GM23248 (cell line): Measurements from ENCODE around the gene APOBEC3G. TPM values are rescaled to one million over a fixed set of nuclear protein-coding genes. Genes with fewer than 3 reads are reported as not detected.
A peak's percentile ranks its signal among the peaks of the same experiment; 100 is the strongest.
"Not testable (repeated sequence)": the region's sequence is repeated elsewhere in the genome, so short reads cannot be mapped to it uniquely, and the experiment has no call there.

Experiments used
- DNase-seq: peaks from one replicate; pipeline ENCODE4 v3.0.0-alpha.2; 2015
- H2AFZ ChIP-seq: fragments of 200-600 bp; sonication (generic); 2 replicates; pipeline ENCODE4 v1.6.1; 2016; ENCODE audit warnings: antibody characterized with exemption
- H3F3A ChIP-seq: fragments of 200-600 bp; sonication (generic); 2 replicates; pipeline ENCODE4 v1.6.1; 2016; ENCODE audit warnings: mild to moderate bottlenecking, antibody characterized with exemption, mixed run types; ENCODE audit not compliant: insufficient read depth
- H3K27ac ChIP-seq: fragments of 200-600 bp; sonication (generic); 2 replicates; pipeline ENCODE4 v1.5.1; 2016; ENCODE audit warnings: mild to moderate bottlenecking
- H3K27me3 ChIP-seq: fragments of 200-600 bp; sonication (generic); replicated peaks from 2 replicates; pipeline ENCODE4 v1.6.1; 2016; ENCODE audit warnings: mild to moderate bottlenecking; ENCODE audit not compliant: insufficient read depth
- H3K36me3 ChIP-seq: fragments of 200-600 bp; sonication (generic); 2 replicates; pipeline ENCODE4 v1.6.1; 2016; ENCODE audit warnings: low read depth, mild to moderate bottlenecking
- H3K4me1 ChIP-seq: fragments of 200-600 bp; sonication (generic); 2 replicates; pipeline ENCODE4 v1.6.1; 2016; ENCODE audit warnings: mild to moderate bottlenecking; ENCODE audit not compliant: insufficient read depth
- H3K4me2 ChIP-seq: fragments of 200-600 bp; sonication (generic); one replicate; pipeline ENCODE4 v1.6.1; 2016; ENCODE audit warnings: mild to moderate bottlenecking; ENCODE audit not compliant: unreplicated experiment
- H3K4me3 ChIP-seq: fragments of 200-600 bp; sonication (generic); 2 replicates; pipeline ENCODE4 v1.5.1; 2016; ENCODE audit warnings: mild to moderate bottlenecking
- H3K79me2 ChIP-seq: fragments of 200-600 bp; sonication (generic); 2 replicates; pipeline ENCODE4 v1.6.1; 2016; ENCODE audit warnings: mild to moderate bottlenecking; ENCODE audit not compliant: insufficient read depth
- H3K9ac ChIP-seq: fragments of 200-600 bp; sonication (generic); 2 replicates; pipeline ENCODE4 v1.6.1; 2016; ENCODE audit warnings: mild to moderate bottlenecking
- H3K9me2 ChIP-seq: fragments of 200-600 bp; sonication (generic); 2 replicates; pipeline ENCODE4 v1.6.1; 2016; ENCODE audit warnings: mixed run types, mild to moderate bottlenecking, moderate library complexity; ENCODE audit not compliant: insufficient read depth
- H3K9me3 ChIP-seq: fragments of 200-600 bp; sonication (generic); one replicate; pipeline ENCODE4 v1.6.1; 2017; ENCODE audit warnings: low read depth
- H4K20me1 ChIP-seq: fragments of 200-600 bp; sonication (generic); 2 replicates; pipeline ENCODE4 v1.6.0; 2016; ENCODE audit not compliant: insufficient read depth
- EZH2 ChIP-seq: fragments of 200-600 bp; sonication (generic); IDR thresholded peaks from 2 replicates; pipeline ENCODE4 v1.6.1; 2018; ENCODE audit warnings: antibody characterized with exemption, mild to moderate bottlenecking; ENCODE audit not compliant: insufficient read depth, poor library complexity, severe bottlenecking
- EZH2phosphoT487 ChIP-seq: fragments of 200-600 bp; sonication (generic); IDR thresholded peaks from 2 replicates; pipeline ENCODE4 v1.6.1; 2018; ENCODE audit warnings: antibody characterized with exemption, moderate library complexity, mild to moderate bottlenecking, low read depth; ENCODE audit not compliant: insufficient read depth
- WGBS, 2 experiments: methylation state at CpG; one replicate each; pipeline ENCODE4 v1.1.6; 2015 to 2017; ENCODE audit warnings: low lambda C conversion rate in 2 of 2, low coverage in 1 of 2; ENCODE audit errors: missing lambda C conversion rate in 2 of 2; 5-methylcytosine and 5-hydroxymethylcytosine counted together
- in situ Hi-C: fragments of 300-500 bp; cut with MboI; formaldehyde crosslinking; loops from 2 replicates; pipeline ENCODE4 v1.15.0; 2020
- polyA plus RNA-seq: library from polyadenylated mRNA; unstranded; fragments of >200 nt; fragmentation: Nextera tagmentation; extraction: Ambion mirVana; gene quantifications from 2 replicates; pipeline ENCODE4 v1.2.1, GENCODE V29; 2016
- total RNA-seq: library from RNA; depleted of rRNA; stranded (reverse); fragments of >200 nt; shearing (Covaris generic); gene quantifications from 2 replicates; pipeline ENCODE4 v1.2.3, GENCODE V29; 2014

APOBEC3G gene
- total and polyA plus RNA-seq, 2 experiments from 2014 or later: 5.2 to 7.5 TPM

- TF ChIP-seq EZH2: no peak
- no peak for TF ChIP-seq EZH2phosphoT487
- Histone ChIP-seq H3K4me2 (no peak overlapping the region), H3K4me1 (no peaks in the 10 kb centered on the region), H3K79me2 (no peaks in the 10 kb centered on the region), H3K27me3 (no peaks in the 10 kb centered on the region), H3K9me3 (no peaks in the 10 kb centered on the region), H3F3A (no peaks in the 10 kb centered on the region), H3K36me3 (no peaks in the 10 kb centered on the region), H3K9me2 (no peaks in the 10 kb centered on the region), H4K20me1 (no peaks in the 10 kb centered on the region), H3K4me3 (no peak overlapping the region), H3K9ac (no peak overlapping the region), H3K27ac (no peak overlapping the region), H2AFZ (no peak overlapping the region)
- no peak for DNase-seq
- in situ Hi-C loops: no loop called here
- WGBS, 2 experiments: 93 to 96% methylated on average over 14 of the region's 14 CpGs
Measured at GRCh38 chr22:39030705-39031104, 46.4 kb upstream of the APOBEC3G start.

- H3K4me3 ChIP-seq, H3K79me2 ChIP-seq, H2AFZ ChIP-seq, DNase-seq, H3K9me3 ChIP-seq, H3K27ac ChIP-seq, H3K4me2 ChIP-seq, H3K9ac ChIP-seq, H3K36me3 ChIP-seq, H3K9me2 ChIP-seq, H4K20me1 ChIP-seq, H3K27me3 ChIP-seq, in situ Hi-C loops, H3F3A ChIP-seq, H3K4me1 ChIP-seq: not testable (repeated sequence)
- WGBS, 2 experiments: 51 to 59% methylated on average over 9 to 17 of the region's 18 CpGs
Measured at GRCh38 chr22:39031434-39032295, 45.4 kb upstream of the APOBEC3G start.

GRCh38 chr22:39037071-39037470, 40.0 kb upstream of the APOBEC3G start:
- H3K79me2 ChIP-seq, H3K27me3 ChIP-seq, H3K36me3 ChIP-seq, H3K4me3 ChIP-seq, H3K4me1 ChIP-seq, DNase-seq, H3K27ac ChIP-seq, H2AFZ ChIP-seq, H3K9ac ChIP-seq, H4K20me1 ChIP-seq, H3K4me2 ChIP-seq, H3K9me2 ChIP-seq, H3K9me3 ChIP-seq, H3F3A ChIP-seq, in situ Hi-C loops: not testable (repeated sequence)
- 51 to 52% methylated on average over 2 of the region's 2 CpGs for WGBS, 2 experiments

GRCh38 chr22:39039306-39040126, 37.6 kb upstream of the APOBEC3G start:
- Histone ChIP-seq H3K27ac (no peak overlapping the region), H3K4me2 (peak overlapping the region; percentile 94), H3K4me1 (0 out of 2 replicates have a peak, but pooled peaks cover 5% of the 10 kb centered on the region), H3K36me3 (no peaks in the 10 kb centered on the region), H3K4me3 (peak overlapping the region; percentile 87; the same call in 1 of the 2 replicates), H3F3A (no peaks in the 10 kb centered on the region), H3K79me2 (no peaks in the 10 kb centered on the region), H3K9me3 (no peaks in the 10 kb centered on the region), H3K9ac (peak overlapping the region; percentile 84; the same call in 1 of the 2 replicates), H2AFZ (peak overlapping the region; percentile 94), H3K9me2 (no peaks in the 10 kb centered on the region), H3K27me3 (no peaks in the 10 kb centered on the region), H4K20me1 (no peaks in the 10 kb centered on the region)
- TF ChIP-seq EZH2phosphoT487 (no peak), EZH2 (no peak)
- 95% methylated on average over 19 of the region's 19 CpGs for WGBS, 2 experiments
- DNase-seq: no peak
- in situ Hi-C loops: no loop called here

- H3K79me2 ChIP-seq, H3K36me3 ChIP-seq, H3K9me3 ChIP-seq, H3K9me2 ChIP-seq, H3F3A ChIP-seq, H3K4me1 ChIP-seq, H3K27ac ChIP-seq, H3K27me3 ChIP-seq, in situ Hi-C loops, DNase-seq, H4K20me1 ChIP-seq: not testable (repeated sequence)
- peak overlapping the region; percentile 94 for H3K4me2 ChIP-seq
- peak overlapping the region; percentile 87 for H3K4me3 ChIP-seq
- H3K9ac ChIP-seq: peak overlapping the region; percentile 84
- 10 to 13% methylated on average over 9 to 13 of the region's 14 CpGs for whole genome bisulfite sequencing, 2 experiments
- H2AFZ ChIP-seq: peak overlapping the region; percentile 94
Measured at GRCh38 chr22:39040155-39040537, 36.9 kb upstream of the APOBEC3G start.

GRCh38 chr22:39040538-39041296, 36.4 kb upstream of the APOBEC3G start, which contains the start of gene APOBEC3F:
Gene APOBEC3F (plus strand): TSS chr22:39040864. CDS start chr22:39040961, 97 bp downstream.
- H3F3A ChIP-seq, H3K27me3 ChIP-seq, H3K9me3 ChIP-seq, H3K79me2 ChIP-seq, in situ Hi-C loops, H4K20me1 ChIP-seq, H3K9me2 ChIP-seq, H3K36me3 ChIP-seq, H3K4me1 ChIP-seq: not testable (repeated sequence)
- peak; percentile 63 for DNase-seq
- Histone ChIP-seq H3K27ac (peak within 1 kb of the TSS; percentile 44; the same call in 1 of the 2 replicates), H3K4me3 (peak within 1 kb of the TSS; percentile 87), H3K9ac (peak within 1 kb of the TSS; percentile 84), H3K4me2 (peak within 1 kb of the TSS; percentile 94), H2AFZ (peak within 1 kb of the TSS; percentile 94)
- 1% methylated on average over 16 to 21 of the region's 21 CpGs for WGBS, 2 experiments
